Right atrium auricular region (tissue), 2 donors: ENCODE data around the gene RGL1. TPM values are rescaled to one million over a fixed set of nuclear protein-coding genes. Genes with fewer than 3 reads are reported as not detected.

Source experiments
- DNase-seq: peaks from one replicate; pipeline ENCODE4 v3.0.0-alpha.2; 2019; ENCODE audit warnings: low spot score
- H3K27ac ChIP-seq, 2 donors: fragments of 200-600 bp; sonication (generic); 1 replicate in 1 of 2; 2 replicates in 1 of 2; pipeline ENCODE4 v1.5.1; 2016 to 2019
- H3K27me3 ChIP-seq, 2 donors: fragments of 200-600 bp; sonication (generic); one replicate each; pipeline versions ENCODE4 v1.5.1 to v1.6.0; 2017 to 2019
- H3K36me3 ChIP-seq: fragments of 200-600 bp; sonication (generic); one replicate; pipeline ENCODE4 v1.5.1; 2016
- H3K4me1 ChIP-seq, 2 donors: fragments of 200-600 bp; sonication (generic); one replicate each; pipeline versions ENCODE4 v1.5.1 to v1.6.0; 2017 to 2019
- H3K4me3 ChIP-seq, 2 donors: fragments of 200-600 bp; sonication (generic); 1 replicate in 1 of 2; 2 replicates in 1 of 2; pipeline ENCODE4 v1.5.1; 2017 to 2019; ENCODE audit warnings: mild to moderate bottlenecking in 1 of 2, moderate library complexity in 1 of 2
- H3K9me3 ChIP-seq, 2 donors: fragments of 200-600 bp; sonication (generic); one replicate each; pipeline ENCODE4 v1.5.1; 2019
- total RNA-seq, 2 donors: library from RNA; depleted of rRNA; stranded (reverse); fragments of >200 nt; gene quantifications; one replicate each; pipeline ENCODE4 v1.1.0, GENCODE V29; 2016
- TF ChIP-seq, protein P1 (sequence below), 2 donors: fragments of 200-600 bp; sonication (generic); IDR thresholded peaks; one replicate each; pipeline ENCODE4 v1.5.1; 2019; ENCODE audit warnings: antibody characterized with exemption in 2 of 2

The RGL1 gene
- total RNA-seq, 2 donors from 2014 or later: 14.9 to 22.7 TPM

GRCh38 chr1:183914276-183914675, 109.4 kb downstream of the RGL1 start:
- peaks cover 0 to 20% of the 10 kb centered on the region in 2 donors for H3K4me1 ChIP-seq
- no peak overlapping the region for H3K4me3 ChIP-seq
- no peaks in the 10 kb centered on the region for H3K27me3 ChIP-seq
- H3K9me3 ChIP-seq: no peaks in the 10 kb centered on the region
- H3K27ac ChIP-seq: no peak overlapping the region
- TF ChIP-seq, protein P1, sequence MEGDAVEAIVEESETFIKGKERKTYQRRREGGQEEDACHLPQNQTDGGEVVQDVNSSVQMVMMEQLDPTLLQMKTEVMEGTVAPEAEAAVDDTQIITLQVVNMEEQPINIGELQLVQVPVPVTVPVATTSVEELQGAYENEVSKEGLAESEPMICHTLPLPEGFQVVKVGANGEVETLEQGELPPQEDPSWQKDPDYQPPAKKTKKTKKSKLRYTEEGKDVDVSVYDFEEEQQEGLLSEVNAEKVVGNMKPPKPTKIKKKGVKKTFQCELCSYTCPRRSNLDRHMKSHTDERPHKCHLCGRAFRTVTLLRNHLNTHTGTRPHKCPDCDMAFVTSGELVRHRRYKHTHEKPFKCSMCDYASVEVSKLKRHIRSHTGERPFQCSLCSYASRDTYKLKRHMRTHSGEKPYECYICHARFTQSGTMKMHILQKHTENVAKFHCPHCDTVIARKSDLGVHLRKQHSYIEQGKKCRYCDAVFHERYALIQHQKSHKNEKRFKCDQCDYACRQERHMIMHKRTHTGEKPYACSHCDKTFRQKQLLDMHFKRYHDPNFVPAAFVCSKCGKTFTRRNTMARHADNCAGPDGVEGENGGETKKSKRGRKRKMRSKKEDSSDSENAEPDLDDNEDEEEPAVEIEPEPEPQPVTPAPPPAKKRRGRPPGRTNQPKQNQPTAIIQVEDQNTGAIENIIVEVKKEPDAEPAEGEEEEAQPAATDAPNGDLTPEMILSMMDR (IDR thresholded peaks at IDR 0.05): no peak
- H3K36me3 ChIP-seq: peaks cover 71% of the 10 kb centered on the region
- no peak for DNase-seq

DNA sequence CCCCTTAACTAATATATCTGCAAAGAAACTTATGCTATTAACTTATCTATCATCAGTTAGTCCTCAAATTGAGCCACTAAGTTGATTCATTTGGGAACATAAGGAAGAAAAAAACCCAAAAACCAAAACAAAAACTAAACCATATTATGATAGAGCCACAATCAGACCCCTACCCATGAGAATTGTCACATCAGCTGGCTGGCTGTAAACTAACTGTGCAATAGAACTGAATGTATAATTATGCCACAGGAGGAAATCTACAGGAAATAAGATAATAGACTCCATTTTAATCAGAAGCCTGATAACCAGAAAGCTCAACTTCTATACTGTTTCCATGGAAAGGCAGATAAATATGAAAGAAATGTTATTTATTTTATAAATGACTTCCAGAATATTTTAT, 110.0 kb downstream of the RGL1 start:
- DNase-seq: no peak
- H3K4me1 ChIP-seq: peaks cover 0 to 20% of the 10 kb centered on the region in 2 donors
- peaks cover 72% of the 10 kb centered on the region for H3K36me3 ChIP-seq
- no peak overlapping the region for H3K4me3 ChIP-seq
- H3K27me3 ChIP-seq: no peaks in the 10 kb centered on the region
- TF ChIP-seq, protein P1 (IDR thresholded peaks at IDR 0.05): no peak
- no peak overlapping the region for H3K27ac ChIP-seq
- no peaks in the 10 kb centered on the region for H3K9me3 ChIP-seq

- Histone ChIP-seq H3K27me3 (no peaks in the 10 kb centered on the region), H3K36me3 (peaks cover 67% of the 10 kb centered on the region), H3K9me3 (no peaks in the 10 kb centered on the region), H3K4me3 (no peak overlapping the region), H3K4me1 (peaks cover 0 to 20% of the 10 kb centered on the region in 2 donors), H3K27ac (peak overlapping the region; percentile 67 to 73)
- TF ChIP-seq, protein P1 (IDR thresholded peaks at IDR 0.05): peak; percentile 76 to 92
- peak; percentile 80 for DNase-seq
Observed at GRCh38 chr1:183915625-183916510, 110.9 kb downstream of the RGL1 start.

DNA sequence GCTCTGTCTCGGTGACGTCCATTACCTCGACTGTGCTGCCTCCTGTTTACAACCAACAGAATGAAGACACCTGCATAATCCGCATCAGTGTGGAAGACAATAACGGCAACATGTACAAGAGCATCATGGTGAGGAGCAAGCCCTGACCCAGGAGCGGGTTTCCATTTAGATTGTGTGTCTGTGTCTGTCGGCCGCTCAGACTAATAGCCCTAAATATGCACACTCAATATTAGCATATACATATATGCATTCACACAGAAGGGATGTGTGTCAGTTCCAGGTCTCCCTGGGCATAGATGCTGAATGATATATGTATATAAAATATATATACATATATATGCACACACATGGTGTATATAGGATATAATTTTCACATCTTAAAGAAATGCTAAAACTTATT, 111.7 kb downstream of the RGL1 start:
- TF ChIP-seq, protein P1 (IDR thresholded peaks at IDR 0.05): no peak
- H3K4me3 ChIP-seq: no peak overlapping the region
- H3K36me3 ChIP-seq: peaks cover 68% of the 10 kb centered on the region
- no peak for DNase-seq
- peaks cover 0 to 20% of the 10 kb centered on the region in 2 donors for H3K4me1 ChIP-seq
- H3K27ac ChIP-seq: peak overlapping the region in 1 of 2 donors; percentile 73
- no peaks in the 10 kb centered on the region for H3K27me3 ChIP-seq
- no peaks in the 10 kb centered on the region for H3K9me3 ChIP-seq

- H3K27ac ChIP-seq: no peak overlapping the region
- H3K27me3 ChIP-seq: no peaks in the 10 kb centered on the region
- TF ChIP-seq, protein P1 (IDR thresholded peaks at IDR 0.05): no peak
- H3K36me3 ChIP-seq: peaks cover 68% of the 10 kb centered on the region
- H3K9me3 ChIP-seq: no peaks in the 10 kb centered on the region
- no peak overlapping the region for H3K4me3 ChIP-seq
- no peak for DNase-seq
- H3K4me1 ChIP-seq: peaks cover 0 to 20% of the 10 kb centered on the region in 2 donors
Observed at GRCh38 chr1:183918589-183918988, 113.7 kb downstream of the RGL1 start.
